AG04450 (cell line): ENCODE data around the gene PPP2CA. TPM values are rescaled to one million over a fixed set of nuclear protein-coding genes. Genes with fewer than 3 reads are reported as not detected.

Source experiments
- CTCF ChIA-PET: fragments of 300-600, 350-600 bp; formaldehyde crosslinking; extraction: SDS; loops from one replicate; lab custom pipeline; 2022; ENCODE audit warnings: antibody characterized with exemption, inconsistent platforms; lab: Charles Lee
- POLR2A ChIA-PET: fragments of 350-600 bp; formaldehyde crosslinking; extraction: SDS; loops from one replicate; lab custom pipeline; 2021; ENCODE audit warnings: antibody characterized with exemption, inconsistent platforms; lab: Yijun Ruan, JAX
- DNase-seq: peaks from one replicate; pipeline ENCODE4 v3.0.0-alpha.2; 2011; ENCODE audit warnings: low read depth, low spot score
- H3K27ac ChIP-seq: one replicate; pipeline ENCODE4 v1.5.1; 2012; ENCODE audit warnings: low read depth, low read length, control low read depth
- H3K27me3 ChIP-seq: one replicate; pipeline ENCODE4 v1.6.0; 2012; ENCODE audit warnings: low read length; ENCODE audit not compliant: control insufficient read depth, insufficient read depth
- H3K4me3 ChIP-seq: 2 replicates; pipeline ENCODE4 v1.5.1; 2011; ENCODE audit warnings: mild to moderate bottlenecking, low read depth, low read length, control low read depth
- H3K9me3 ChIP-seq: 2 replicates; pipeline ENCODE4 v1.5.1; 2012; ENCODE audit warnings: low read length; ENCODE audit not compliant: control insufficient read depth, insufficient read depth
- CTCF ChIP-seq: IDR thresholded peaks from 2 replicates; pipeline ENCODE4 v1.5.1; 2011; ENCODE audit warnings: low read depth, low read length, control low read depth, inconsistent platforms
- polyA plus RNA-seq: library from polyadenylated mRNA; depleted of rRNA; stranded (reverse); fragments of >200 nt; gene quantifications from 2 replicates; pipeline ENCODE4 v1.2.3, GENCODE V29; 2011

Gene PPP2CA
- polyA plus RNA-seq, 1 experiment, result 252 TPM

GRCh38 chr5:134236820-134237219 is 10.9 kb upstream of the PPP2CA start:
- TF ChIP-seq CTCF, result no peak
- no peak for DNase-seq
- Histone ChIP-seq H3K27me3 (no peaks in the 10 kb centered on the region), H3K27ac (no peak overlapping the region), H3K4me3 (no peak overlapping the region), H3K9me3 (no peaks in the 10 kb centered on the region)
- CTCF ChIA-PET, result interaction anchor here (1.0 to 2.2 kb wide), 4 partner anchors 11 to 52 kb away, joined by 3 to 8 read pairs (median 6); no protein-coding TSS in a partner anchor
- POLR2A ChIA-PET, result interaction anchor here (0.6 to 1.4 kb wide), 3 partner anchors 9 to 61 kb away, joined by 4 to 16 read pairs (median 7); partner anchors contain the start of genes PPP2CA and SKP1

GRCh38 chr5:134236318-134236717 is 10.4 kb upstream of the PPP2CA start:
- no peak overlapping the region for H3K4me3 ChIP-seq
- POLR2A ChIA-PET, result interaction anchor here (0.6 to 1.4 kb wide), 3 partner anchors 8 to 60 kb away, joined by 4 to 16 read pairs (median 7); partner anchors contain the start of genes PPP2CA and SKP1
- no peaks in the 10 kb centered on the region for H3K9me3 ChIP-seq
- no peak for TF ChIP-seq CTCF
- no peak overlapping the region for H3K27ac ChIP-seq
- DNase-seq, result no peak
- CTCF ChIA-PET, result interaction anchor here (1.0 to 2.2 kb wide), 3 partner anchors 11 to 53 kb away, joined by 3 to 8 read pairs (median 5); no protein-coding TSS in a partner anchor
- H3K27me3 ChIP-seq, result no peaks in the 10 kb centered on the region

DNA sequence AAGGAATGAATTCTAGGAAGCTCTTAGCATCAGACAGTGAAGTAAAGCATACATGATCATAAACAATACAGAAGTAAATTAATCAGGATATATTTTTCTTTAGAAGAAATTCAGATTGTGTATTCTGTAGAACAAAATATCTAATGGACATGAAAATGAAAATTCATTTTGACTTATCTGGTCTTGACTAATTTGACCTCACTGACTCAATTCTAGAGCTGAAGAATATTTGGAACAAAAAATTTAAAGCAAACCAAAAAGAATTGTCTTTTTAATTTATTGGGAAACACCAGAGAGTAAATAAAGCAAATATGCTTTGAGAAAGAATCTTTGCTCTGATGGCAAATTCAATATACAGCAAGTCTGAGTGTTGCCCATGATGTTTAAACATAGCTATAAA is 2.8 kb upstream of the PPP2CA start:
- CTCF ChIA-PET, result interaction anchor here (1.1 to 8.7 kb wide), 2 partner anchors 44 to 61 kb away, joined by 3 to 37 read pairs; no protein-coding TSS in a partner anchor

GRCh38 chr5:134227776-134228175 is 1.9 kb upstream of the PPP2CA start:
- POLR2A ChIA-PET, result interaction anchor here (0.7 to 2.5 kb wide), 4 partner anchors 9 to 51 kb away, joined by 3 to 38 read pairs (median 14); partner anchors contain the start of gene SKP1
- H3K27ac ChIP-seq, result no peak overlapping the region

More for the DNA sequence above, 2.8 kb upstream of the PPP2CA start:
- TF ChIP-seq CTCF, result no peak
- DNase-seq, result no peak
- POLR2A ChIA-PET, result interaction anchor here (0.7 to 1.0 kb wide), 2 partner anchors 8 to 52 kb away, joined by 3 to 16 read pairs; partner anchors contain the start of gene SKP1
- H3K27ac ChIP-seq, result no peak overlapping the region
- H3K4me3 ChIP-seq, result no peak overlapping the region
- no peaks in the 10 kb centered on the region; the same call in 1 of the 2 replicates for H3K9me3 ChIP-seq
- no peaks in the 10 kb centered on the region for H3K27me3 ChIP-seq

More at GRCh38 chr5:134227776-134228175, 1.9 kb upstream of the PPP2CA start:
- Histone ChIP-seq H3K4me3 (no peak overlapping the region), H3K9me3 (no peaks in the 10 kb centered on the region; the same call in 1 of the 2 replicates), H3K27me3 (no peaks in the 10 kb centered on the region)
- CTCF ChIA-PET, result interaction anchor here (1.1 to 8.7 kb wide), 3 partner anchors 13 to 62 kb away, joined by 3 to 37 read pairs (median 9); no protein-coding TSS in a partner anchor
- TF ChIP-seq CTCF, result no peak
- DNase-seq, result no peak
